Hepatocyte (in vitro differentiated cells): Measurements from ENCODE around the gene PIP4K2C.

Source experiments
- CTCF ChIP-seq: fragments of 200-600 bp; sonication (generic); IDR thresholded peaks from 2 replicates; pipeline ENCODE4 v1.5.1; 2016; ENCODE audit warnings: antibody characterized with exemption, mild to moderate bottlenecking; ENCODE audit not compliant: poor library complexity
- EZH2 ChIP-seq: fragments of 200-600 bp; sonication (generic); IDR thresholded peaks from 2 replicates; pipeline ENCODE4 v1.6.1; 2016; ENCODE audit warnings: antibody characterized with exemption, mild to moderate bottlenecking, borderline replicate concordance
- EZH2phosphoT487 ChIP-seq: fragments of 200-600 bp; sonication (generic); IDR thresholded peaks from one replicate; pipeline ENCODE4 v1.6.1; 2018; ENCODE audit warnings: antibody characterized with exemption, mild to moderate bottlenecking, low read depth, moderate library complexity; ENCODE audit not compliant: unreplicated experiment, severe bottlenecking

DNA sequence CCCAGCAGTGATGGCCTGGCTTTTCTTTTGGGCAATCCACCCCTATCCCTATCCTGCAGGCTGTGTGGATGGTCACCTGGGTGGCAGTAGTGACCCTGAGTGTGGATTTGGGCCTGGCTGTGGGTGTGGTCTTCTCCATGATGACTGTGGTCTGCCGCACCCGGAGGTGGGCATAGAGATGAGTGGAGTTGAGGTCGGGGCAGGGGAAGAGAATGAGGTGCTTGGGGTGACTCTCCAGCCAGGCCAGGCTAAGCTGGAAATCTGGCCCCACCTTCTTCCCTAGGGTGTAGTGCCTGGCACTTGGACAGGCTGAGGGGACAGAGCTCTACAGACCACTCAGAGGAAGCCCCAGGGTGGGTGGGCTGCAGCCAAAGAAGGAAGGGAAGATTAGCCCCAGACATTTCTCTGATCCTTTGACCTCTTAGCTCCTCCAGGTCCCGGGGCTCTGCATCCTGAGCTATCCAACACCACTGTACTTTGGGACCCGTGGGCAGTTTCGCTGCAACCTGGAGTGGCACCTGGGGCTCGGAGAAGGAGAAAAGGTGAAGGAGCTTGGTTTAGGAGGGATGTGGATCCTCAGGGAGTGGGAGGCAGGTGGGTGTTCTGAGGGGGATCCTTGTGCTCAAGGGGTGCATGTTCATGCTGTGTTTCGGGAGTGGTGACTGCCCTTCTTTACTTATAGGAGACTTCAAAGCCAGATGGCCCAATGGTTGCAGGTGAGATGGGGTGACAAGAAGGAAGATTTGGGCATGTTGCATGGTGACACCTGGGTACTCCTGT lies 33.6 kb downstream of the PIP4K2C start:
- TF ChIP-seq CTCF (no peak), EZH2 (no peak), EZH2phosphoT487 (no peak)
